HL-60/S4 treated with retinoic acid at 250 ng/mL for 4 days and 3 days (cell line): Measurements from ENCODE around the gene HOXA11.

Experiments used
- in situ Hi-C: fragments of 300-500 bp; cut with MboI; formaldehyde crosslinking; loops from 2 replicates; pipeline ENCODE4 v1.7.0; 2022; ENCODE audit warnings: low sequenced_read_pairs

HOXA11 gene

GRCh38 chr7:27185013-27185853, at the start of gene HOXA11:
TSS of gene HOXA11 (minus strand) at chr7:27185232. CDS start at chr7:27185144, 88 bp downstream.
- in situ Hi-C loops, result loop anchor here (25.0 kb wide), 1 partner anchor 1298 kb away; no protein-coding TSS in a partner anchor

DNA sequence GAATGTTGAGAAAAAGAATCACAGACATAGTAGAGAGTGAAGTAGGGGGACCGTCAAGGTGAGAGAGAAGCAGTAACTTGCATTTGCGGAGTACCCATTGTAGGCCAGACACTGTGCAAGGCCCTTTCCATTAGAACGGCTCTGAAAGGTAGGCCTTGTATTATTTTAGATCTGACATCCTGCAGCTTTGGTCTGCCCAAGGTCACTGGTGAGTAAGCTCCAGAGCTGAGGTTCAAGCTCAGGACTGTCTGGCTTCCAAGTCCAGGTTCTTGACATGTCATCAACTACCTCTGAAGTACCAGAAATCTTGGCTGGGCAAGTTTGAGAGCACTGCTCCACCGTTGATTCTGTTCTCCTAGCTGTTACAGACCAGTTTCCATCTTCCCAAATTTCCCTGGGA, 44.4 kb upstream of the HOXA11 start:
- in situ Hi-C loops, result no loop called here

DNA sequence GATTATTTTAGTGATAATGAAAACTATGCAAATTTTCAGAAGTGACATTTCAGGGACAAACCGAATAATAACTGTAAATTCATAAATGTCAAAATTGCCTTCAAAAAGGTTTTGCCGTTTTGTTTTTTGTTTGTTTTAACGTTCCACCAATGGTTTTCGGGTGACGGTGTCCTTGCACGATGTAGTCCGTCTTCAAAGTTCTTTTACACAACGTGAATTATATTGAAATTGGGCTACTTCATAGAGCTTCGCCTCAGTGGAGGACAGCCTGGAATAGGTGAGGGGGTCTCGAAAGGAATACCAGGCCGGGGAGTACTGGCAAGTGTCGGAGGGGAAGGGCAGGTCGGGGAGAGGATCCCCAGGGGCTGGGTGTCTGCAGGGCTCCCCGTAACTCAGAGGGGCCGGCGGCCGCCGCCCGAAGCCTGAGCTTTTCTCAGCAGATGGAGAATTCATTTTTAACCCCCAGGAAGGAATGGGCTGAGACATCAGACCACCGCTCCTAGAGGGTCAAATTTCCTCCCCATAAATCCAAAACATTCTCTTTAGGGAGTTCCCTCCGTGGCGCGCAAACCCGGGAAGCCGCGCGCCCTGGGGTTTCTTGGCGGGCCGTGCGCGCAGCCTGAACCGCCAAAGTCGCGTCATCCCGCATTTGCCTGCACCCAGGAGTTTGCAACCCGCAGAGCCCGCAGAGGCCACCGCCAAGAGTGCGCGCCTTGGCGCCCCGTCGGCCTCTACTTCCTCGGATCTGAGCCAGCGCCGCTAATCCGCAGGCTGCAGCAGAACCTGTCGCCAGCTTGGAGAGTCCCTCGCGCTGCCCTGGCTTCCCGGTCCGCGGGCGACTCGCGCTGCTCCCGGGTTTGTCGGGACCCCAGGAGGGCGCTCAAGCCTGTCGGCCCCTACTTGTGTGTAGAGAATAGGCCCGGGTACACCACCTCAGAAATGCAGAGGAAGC, 40.2 kb upstream of the HOXA11 start:
- in situ Hi-C loops, result loop anchor here (25.0 kb wide), 2 partner anchors 337 to 562 kb away; no protein-coding TSS in a partner anchor

DNA sequence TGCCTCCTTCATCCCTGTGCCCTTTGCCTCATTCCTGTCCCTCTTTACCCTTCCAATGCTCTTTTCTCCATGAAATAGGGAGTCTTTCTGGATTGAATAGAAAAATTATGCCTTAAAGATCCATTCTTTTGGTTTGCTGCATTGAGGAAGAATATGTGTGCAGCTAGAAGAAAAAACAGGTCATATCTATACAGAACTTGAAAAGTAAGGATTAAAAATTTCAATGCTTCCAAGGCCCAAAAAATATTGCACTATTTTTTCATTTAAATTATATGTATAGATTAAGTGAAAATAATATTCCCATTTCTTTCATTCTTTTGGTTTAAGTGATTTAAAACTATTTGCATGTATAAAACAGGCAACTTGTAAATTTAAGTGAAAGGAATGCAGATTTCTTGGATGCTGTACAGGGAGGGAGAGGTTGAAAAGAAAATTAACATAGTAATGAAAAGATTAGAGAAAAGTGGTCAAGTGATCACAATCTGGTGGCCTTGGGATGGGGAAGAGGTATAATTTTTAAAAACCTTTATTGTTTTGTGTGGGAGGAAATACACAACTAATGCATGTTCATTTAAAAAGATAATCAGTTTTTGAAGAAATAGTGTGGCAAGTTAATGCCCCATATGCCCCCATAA, 39.0 kb upstream of the HOXA11 start:
- in situ Hi-C loops, result loop anchor here (25.0 kb wide), 2 partner anchors 338 to 563 kb away; no protein-coding TSS in a partner anchor

- in situ Hi-C loops, result loop anchor here (25.0 kb wide), 2 partner anchors 341 to 566 kb away; no protein-coding TSS in a partner anchor
Observed at GRCh38 chr7:27221201-27221797, 36.3 kb upstream of the HOXA11 start.

- in situ Hi-C loops, result loop anchor here (25.0 kb wide), 2 partner anchors 342 to 567 kb away; no protein-coding TSS in a partner anchor
Observed at GRCh38 chr7:27220440-27220955, 35.5 kb upstream of the HOXA11 start.

- in situ Hi-C loops, result loop anchor here (25.0 kb wide), 2 partner anchors 342 to 567 kb away; no protein-coding TSS in a partner anchor
Observed at GRCh38 chr7:27219821-27220220, 34.8 kb upstream of the HOXA11 start.

GRCh38 chr7:27217951-27218350, 32.9 kb upstream of the HOXA11 start:
- in situ Hi-C loops, result loop anchor here (25.0 kb wide), 2 partner anchors 344 to 569 kb away; no protein-coding TSS in a partner anchor

GRCh38 chr7:27215356-27215755, 30.3 kb upstream of the HOXA11 start:
- in situ Hi-C loops, result loop anchor here (25.0 kb wide), 2 partner anchors 347 to 572 kb away; no protein-coding TSS in a partner anchor

DNA sequence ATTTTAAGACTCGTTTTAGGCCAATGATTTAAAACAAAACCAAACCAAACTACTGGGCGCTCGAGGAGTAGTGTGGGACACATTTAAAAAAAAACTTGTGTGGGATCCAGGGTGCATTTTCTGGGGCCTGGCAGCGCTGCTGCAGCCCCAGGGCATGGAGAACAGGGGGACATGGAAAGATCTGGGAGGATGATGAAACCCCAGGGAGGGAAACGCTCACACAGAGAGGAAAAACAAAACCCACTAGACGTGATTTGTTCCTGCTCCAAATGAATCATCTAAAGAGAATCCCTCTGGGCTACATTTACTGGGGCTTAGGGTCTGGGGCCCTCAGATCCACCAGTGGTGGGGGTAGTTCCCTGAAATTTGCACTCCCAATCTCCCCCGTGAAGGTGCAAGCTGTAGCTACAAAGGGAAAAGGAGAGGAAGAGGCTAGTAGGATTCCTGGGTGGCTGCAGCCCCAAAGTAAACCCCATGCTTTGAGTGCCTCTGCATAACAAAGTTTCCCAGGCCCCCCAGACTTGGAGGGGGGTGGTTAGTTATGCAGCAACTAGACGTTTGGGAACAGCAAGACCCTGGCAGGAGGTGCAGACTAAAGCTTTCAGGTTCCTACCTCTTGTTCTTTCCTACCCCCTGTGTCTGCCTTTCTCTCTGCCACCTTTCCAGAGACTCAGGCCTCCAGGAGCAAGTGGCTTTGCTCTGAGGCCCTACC, 29.4 kb upstream of the HOXA11 start:
- in situ Hi-C loops, result loop anchor here (25.0 kb wide), 2 partner anchors 348 to 573 kb away; no protein-coding TSS in a partner anchor

DNA sequence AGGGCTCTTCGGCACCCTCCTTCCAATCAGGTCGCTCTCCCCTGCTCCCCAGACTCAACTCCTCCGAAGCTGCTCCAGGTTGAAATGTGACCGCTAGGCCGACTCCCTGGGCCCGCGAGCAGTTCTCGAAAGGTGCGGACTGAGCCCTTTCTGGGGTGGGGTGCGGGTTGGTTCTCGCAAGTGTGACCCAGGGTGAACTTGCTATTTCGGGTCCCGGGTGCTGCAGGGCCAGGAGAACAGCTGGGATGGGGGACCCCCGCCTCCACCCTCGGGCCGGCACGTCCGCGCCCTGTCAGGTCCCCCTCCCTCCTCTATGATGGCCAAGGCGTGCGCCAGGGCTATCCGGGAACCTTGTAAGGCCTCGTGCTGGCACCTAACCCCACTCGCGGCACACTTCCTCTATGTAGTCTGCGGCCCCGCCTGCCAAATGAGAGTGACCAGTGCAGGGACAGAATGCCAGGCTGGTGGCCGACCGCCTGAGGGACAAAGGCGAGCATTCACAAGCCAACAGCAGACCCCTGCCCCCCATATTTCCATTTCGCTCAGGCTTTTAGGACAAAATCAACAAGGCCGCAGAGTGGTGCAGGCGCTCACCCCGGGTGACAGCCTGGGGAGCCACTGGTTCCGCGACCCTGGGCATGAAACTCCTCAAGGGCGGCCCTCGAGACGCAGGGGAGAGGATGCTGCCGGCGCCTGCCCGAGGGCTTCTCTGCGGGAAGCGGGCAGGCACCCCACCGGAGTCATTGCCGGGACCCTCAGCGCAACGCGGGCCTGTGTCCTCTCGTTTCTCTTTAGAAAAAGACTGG, 28.6 kb upstream of the HOXA11 start:
- in situ Hi-C loops, result loop anchor here (25.0 kb wide), 2 partner anchors 349 to 574 kb away; no protein-coding TSS in a partner anchor

DNA sequence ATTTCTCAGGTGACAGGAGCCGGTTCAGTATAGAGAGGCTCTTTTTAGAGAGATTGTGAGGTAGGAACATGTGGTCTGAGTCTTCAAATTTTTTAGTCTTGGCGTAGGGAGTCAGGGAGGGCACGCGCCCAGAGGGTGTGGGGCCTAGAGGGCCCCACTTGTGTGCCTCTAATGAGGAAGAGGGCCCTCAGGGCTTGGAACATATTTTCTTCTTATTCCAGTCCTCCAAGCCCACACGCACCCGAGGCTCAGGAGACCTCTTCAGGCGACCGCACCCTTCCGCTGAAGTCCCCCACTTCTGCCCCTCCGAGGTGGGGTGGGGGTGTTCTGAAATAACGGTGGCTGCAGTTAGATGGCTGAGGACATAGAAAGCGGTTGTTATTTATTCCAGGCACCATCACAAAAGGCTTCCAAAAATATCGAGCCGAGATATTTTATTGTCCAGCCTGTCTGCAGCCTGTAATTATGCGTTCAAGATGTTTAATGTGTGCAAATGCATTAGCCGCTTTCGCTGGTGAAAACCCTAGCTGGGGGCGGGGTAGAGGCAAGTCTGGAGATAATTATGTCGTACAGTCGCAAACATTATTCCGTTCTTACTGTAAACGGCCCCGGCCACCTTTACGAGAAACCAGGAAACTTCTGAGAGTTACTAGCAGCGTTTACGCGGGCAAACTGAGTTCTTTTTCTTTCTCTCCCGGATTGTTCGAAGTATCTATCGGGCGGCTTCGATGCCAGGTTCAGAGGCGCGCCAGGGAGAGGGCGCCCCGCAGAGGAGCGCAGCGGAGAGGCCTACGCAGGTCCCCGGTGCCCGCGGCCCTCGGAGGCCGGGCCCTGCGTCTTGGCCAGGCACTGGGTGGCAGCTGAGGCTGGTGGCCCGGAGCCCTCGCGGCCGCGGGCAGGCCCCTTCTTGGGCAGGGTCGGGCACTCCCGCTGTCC, 27.7 kb upstream of the HOXA11 start:
- in situ Hi-C loops, result loop anchor here (25.0 kb wide), 2 partner anchors 350 to 575 kb away; no protein-coding TSS in a partner anchor

DNA sequence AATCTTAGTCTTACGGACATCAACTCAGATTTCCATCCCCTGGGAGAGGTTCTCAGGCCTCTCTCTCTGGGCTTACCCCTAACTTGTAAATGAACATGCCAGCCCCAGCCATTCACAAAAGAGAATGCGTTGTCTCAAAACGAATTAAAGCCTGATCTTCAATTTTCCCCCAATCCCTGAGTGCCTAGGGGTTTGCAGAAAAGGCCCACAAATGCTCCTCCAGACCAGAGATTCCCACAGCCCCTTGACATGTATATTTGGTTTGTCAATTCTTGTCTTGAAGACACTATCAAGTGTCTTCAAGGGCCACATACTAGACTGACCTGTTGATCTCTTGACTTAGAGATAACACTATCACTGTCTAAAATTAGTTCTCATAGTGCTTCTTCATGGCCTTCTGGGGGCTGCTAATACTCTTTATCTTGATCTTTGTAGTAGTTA, 26.8 kb upstream of the HOXA11 start:
- in situ Hi-C loops, result loop anchor here (25.0 kb wide), 2 partner anchors 351 to 576 kb away; no protein-coding TSS in a partner anchor

DNA sequence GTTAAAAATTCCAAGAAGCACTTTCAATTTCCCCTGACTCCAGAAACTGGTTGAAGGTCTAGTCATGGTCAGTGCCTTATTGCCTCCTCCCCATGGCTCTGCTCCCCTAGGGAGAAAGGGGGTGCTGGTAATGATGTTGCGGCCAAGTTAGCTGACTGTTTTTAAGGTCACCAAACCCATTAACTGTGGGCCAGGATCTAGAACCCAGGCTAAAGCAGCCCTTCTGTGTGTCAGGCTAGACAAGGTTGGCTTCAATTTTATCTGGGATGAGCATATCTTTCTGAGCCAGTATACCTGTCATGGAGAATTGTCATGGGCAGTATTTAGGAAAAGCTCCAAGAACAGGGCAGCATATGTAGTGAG, 26.0 kb upstream of the HOXA11 start:
- in situ Hi-C loops, result loop anchor here (25.0 kb wide), 2 partner anchors 351 to 576 kb away; no protein-coding TSS in a partner anchor

DNA sequence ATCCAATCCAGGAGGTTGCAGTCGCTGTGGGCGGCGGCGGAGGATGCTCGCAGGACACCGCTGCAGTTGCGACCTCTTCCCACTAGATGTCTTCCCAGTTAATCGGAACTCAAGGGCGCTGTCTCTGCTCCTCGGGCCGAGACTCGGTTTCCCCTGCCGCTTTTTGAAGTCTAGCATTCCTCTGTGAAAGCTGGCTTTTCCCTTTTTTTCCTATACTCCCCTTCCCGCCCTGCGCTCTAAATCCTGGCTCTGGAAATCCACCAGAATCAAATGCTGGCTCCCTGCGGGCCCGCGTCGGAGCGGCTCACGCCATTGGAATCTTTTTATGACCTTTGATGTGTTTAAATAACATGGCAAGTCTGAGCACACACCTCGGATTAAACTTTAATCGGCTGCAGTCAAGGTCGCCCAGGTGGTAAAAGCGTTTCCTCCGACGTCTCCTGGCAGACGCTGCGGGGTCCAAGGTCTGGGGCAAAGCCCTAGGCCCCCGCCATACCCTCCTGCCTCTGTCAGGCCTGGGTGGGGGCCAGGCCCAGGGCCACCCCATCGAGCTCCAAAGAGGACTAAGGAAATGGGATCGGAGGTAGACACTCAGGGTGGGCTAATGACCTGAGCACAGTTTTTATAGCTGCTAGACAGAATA, 25.5 kb upstream of the HOXA11 start:
- in situ Hi-C loops, result loop anchor here (25.0 kb wide), 2 partner anchors 352 to 577 kb away; no protein-coding TSS in a partner anchor

DNA sequence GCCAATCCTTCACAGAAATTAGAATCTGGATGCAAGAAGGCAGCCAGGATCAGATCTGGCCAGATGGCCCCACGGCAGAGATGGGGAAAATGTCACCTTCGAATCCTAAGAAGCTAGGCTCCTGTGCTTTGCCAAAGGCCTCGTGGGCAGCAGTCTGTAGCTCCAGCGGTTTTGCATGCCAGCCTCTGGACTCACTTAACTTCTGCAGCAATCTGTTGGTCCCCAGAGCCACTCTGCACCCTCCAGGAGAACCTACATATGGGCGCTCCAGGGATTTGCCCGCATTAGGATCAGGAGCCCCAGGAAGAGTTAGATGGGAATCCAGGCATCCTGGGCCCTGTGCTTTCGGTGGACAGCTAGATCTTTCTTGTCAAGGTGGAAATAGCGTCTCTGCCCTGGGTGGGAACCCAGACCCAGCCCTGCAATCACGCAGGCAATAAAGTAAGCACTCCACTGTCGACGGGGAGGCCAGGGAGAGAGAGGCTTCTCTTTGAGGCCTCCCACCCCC, 25.0 kb upstream of the HOXA11 start:
- in situ Hi-C loops, result loop anchor here (25.0 kb wide), 2 partner anchors 352 to 577 kb away; no protein-coding TSS in a partner anchor
